ENCODE measurements around the gene ZNF469. TPM values are rescaled to one million over a fixed set of nuclear protein-coding genes. Genes with fewer than 3 reads are reported as not detected.
"Not testable (repeated sequence)": the region's sequence is repeated elsewhere in the genome, so short reads cannot be mapped to it uniquely, and the experiment has no call there.

The ZNF469 gene
- total RNA-seq, 2 experiments from 2014 or later: 1.4 to 1.5 TPM

DNA sequence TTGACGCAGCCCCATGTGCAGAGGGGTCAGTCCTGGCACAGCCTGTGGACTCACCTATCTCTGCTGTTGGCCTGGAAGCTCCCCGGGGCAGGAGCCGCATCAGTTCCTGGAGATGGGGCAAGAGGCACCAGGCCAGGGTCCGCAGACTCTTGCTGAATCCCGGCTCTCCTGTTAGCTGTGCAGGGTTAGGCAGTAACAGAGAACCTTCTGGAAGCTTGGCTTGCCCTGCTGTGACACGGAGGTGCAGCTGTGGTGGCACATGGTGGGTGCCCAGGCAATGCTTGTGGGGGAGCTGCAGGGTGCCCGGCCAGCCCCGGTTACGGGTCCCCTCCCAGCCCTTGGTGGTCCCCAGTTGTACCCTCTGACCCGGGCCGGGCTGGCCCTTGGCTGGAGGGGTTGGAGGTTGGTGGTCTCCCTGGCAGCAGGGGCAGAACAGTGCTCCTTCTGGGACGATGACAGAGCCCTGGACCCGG is 26.0 kb upstream of the ZNF469 start:
- ChIA-PET POLR2A (no interaction called here), CTCF (no interaction called here)

DNA sequence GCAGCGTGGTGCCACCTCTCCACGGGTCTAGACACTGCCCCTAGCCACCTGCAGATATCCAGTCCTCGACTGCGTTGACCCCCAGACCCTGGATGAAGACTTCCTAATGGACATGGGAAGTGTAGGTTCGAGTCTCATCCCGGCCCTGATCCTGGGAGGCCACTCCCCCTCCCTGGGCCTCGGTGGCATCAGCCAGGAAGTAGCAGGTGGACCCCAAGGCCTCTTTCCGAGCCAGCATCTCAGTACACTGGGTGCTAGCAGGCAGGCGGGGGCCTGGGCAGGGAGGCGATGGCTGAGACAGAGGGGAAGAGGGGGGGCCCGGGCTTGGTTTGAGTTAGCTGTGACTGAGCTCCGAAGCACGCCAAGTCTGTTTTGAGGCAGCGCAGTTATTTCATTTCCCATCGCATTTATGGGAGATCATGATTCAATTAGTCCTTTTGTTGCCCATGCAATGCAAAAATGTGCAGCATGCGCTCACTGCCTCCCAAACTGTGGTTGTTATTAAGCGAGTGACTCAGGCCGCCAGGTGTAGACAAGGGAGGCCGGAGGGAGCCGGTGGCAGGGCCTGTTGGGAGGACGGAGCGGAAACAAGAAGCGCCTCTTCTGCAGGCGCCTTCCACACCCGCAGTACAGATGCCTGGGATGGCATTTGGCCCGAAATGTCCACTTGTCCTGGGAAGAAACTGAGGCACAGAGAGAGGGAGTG is 25.3 kb upstream of the ZNF469 start:
- POLR2A ChIA-PET: no interaction called here
- CTCF ChIA-PET: no interaction called here

DNA sequence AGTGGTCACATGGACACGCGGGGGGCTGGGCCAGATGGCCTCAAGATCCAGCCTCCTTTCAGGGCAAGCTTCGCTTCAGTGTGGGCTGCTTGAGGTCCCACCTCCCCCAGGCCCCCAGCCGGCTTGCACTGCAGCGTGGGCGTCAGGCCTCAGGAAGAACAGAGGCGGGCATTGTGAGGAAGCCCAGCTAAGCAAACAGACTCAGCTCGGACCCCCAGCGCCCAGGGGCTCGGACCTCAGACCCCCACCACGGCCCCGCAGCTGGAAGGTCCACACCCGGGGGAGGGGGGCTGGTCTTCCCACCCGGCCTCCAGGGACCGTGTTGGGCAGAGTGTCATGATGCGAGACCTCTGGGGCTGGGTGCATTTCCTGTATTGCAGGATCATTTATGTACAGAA is 24.7 kb upstream of the ZNF469 start:
- ChIA-PET CTCF (no interaction called here), POLR2A (no interaction called here)

DNA sequence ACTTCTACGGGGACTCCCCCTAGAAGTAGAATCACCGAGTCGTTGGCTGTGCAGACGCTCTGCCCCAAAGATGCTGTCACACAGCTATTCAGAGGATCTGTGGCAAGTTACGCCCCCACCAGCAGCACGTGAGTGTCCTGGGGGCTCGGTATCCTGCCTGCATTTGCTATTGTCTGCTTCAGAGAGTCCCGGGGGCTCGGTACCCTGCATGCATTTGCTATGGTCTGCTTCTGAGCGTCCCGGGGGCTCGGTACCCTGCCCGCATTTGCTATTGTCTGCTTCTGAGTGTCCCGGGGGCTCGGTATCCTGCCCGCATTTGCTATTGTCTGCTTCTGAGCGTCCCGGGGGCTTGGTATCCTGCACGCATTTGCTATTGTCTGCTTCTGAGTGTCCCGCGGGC is 23.8 kb upstream of the ZNF469 start:
- ChIA-PET POLR2A (no interaction called here), CTCF (no interaction called here)

DNA sequence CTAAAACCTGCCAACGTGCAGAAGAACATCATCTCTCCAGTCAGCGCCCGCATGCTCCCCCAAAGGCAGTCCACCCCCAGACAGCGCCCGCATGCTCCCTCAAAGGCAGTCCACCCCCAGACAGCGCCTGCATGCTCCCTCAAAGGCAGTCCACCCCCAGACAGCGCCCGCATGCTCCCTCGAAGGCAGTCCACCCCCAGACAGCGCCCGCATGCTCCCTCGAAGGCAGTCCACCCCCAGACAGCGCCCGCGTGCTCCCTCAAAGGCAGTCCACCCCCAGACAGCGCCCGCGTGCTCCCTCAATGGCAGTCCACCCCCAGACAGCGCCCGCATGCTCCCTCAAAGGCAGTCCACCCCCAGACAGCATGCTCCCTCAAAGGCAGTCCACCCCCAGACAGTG is 22.4 kb upstream of the ZNF469 start:
- POLR2A ChIA-PET, CTCF ChIA-PET: not testable (repeated sequence)

DNA sequence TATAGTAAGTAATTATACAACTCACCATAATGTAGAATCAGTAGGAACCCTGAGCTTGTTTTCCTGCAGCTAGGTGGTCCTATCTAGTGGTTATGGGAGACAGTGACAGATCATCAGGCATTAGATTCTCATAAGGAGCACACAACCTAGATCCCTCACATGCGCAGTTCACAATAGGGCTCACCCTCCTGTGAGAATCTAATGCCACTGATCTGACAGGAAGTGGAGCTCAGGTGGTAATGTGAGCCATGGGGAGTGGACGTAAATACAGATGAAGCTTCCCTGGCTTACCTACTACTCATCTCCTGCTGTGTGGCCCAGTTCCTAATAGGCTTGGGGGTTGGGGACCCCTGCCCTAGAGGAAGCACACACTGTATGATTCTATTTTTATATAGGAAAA is 21.8 kb upstream of the ZNF469 start:
- ChIA-PET POLR2A (no interaction called here), CTCF (no interaction called here)

DNA sequence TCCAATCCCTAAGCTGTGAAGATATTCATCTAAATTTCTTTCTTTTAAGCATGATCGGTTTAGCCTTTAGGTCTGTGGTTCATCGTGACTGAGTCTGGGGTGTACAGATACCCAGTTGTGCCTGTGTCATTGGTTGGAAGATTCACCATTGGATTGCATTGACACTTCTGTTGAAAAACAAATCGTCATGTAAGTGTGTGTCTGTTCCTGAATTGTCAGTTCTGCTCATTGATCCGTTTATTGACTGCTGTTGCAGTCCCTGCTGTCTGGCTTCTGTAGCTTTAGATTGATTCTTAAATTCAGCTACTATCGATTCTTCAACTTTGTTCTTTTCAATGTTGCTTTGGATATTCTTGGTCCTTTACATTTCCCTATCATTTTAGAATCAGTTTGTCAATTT is 21.0 kb upstream of the ZNF469 start:
- POLR2A ChIA-PET: no interaction called here

DNA sequence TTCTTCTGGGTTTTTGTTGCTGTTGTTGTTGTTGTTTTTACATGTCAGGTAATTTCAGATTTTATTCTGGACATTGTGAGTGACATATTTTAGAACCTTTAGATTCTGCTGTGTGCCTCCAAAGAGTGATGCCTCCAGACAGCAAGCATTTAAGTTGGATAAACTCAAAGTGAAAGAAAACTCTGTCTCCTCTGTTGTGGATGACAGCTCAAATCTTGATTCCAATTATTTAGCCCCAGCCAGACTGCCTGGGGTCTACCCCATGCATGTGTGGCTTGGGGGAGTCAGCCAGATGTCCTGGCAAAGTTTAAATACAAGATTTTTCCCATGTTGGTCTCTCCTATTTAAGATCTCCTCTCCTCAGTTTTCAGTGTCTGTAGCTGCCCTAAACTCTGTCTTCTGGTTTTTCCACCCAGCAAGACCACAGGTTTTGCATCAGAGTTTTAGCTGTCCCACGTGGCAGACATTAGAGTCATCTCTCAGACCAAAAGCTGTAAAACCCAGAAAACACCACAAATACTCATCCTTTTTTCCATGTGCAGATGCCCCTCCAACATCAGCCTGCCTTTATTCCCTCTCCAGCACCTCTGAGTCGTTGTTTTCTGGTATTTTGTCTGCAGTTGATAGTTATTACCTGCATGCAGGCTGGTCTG is 19.4 kb upstream of the ZNF469 start:
- ChIA-PET CTCF (no interaction called here), POLR2A (no interaction called here)

More for the DNA sequence above, 21.0 kb upstream of the ZNF469 start:
- CTCF ChIA-PET: interaction anchor here (1.2 kb wide), 1 partner anchor 60 kb away, joined by 3 read pairs; no protein-coding TSS in a partner anchor

DNA sequence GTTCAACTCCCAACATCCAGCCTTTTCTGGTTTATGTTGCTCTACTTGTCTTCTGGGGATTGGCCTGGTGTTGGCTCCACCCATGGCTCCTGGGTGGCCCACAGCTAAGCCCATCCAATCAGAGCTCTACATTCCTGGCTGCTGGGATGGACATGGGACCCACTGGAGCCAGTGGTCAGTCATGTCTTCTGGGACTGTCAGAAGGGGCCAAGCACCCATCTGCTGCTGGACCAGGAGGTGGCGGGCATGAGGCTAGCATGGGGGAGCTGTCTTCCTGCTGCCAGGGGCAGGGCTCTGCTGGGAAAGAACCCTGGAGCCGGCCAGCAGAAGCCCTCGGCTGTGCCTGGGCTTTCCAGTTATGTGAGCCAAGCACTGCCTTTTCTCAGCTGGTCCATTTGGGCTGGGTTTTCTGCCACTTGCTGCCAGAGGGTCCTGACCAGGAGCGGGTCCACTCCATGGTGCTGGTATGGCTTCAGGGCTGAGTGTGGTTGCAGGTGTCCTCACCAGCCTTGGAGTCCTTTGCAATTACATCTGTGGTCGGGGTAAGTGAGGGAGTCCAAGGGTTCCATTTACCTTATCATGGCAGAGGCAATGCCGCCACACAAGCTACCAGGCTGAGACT is 17.4 kb upstream of the ZNF469 start:
- POLR2A ChIA-PET: no interaction called here
- CTCF ChIA-PET: interaction anchor here (0.6 kb wide), 1 partner anchor 78 kb away, joined by 3 read pairs; no protein-coding TSS in a partner anchor

DNA sequence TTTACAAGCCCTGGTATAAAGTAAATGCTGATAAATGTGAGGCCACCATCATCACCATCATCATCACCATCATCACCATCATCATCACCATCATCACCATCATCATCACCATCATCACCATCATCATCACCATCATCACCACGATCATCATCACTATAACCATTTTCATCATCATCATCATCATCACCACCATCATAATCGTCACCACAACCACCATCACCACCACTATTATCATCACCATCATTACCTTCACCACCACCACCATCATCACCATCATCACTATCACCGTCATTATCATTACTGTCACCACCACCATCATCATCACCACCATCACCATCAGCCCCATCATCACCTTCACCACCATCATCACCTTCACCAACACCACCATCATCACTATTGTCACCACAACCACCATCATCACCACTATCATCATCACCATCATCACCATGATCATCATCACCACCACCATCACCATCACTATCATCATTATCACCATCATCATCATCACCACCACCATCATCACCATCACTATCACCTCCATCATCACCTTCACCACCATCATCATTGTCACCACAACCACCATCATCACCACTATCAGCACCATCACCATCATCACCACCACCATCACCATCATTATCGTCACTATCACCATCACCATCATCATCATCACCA is 16.6 kb upstream of the ZNF469 start:
- ChIA-PET POLR2A (no interaction called here), CTCF (no interaction called here)

DNA sequence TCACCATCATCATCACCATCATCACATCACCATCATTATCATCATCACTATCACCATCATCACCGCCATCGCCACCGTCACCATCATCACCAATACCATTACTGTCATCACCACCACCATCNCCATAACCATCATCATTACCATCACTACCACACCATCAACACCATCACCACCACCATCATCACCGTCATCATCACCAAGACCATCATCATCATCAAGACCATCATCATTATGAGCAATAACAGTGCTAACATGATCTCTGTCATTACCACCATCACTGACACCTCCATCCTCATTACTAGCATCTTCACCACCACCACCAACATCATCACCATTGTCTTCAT is 16.1 kb upstream of the ZNF469 start:
- ChIA-PET CTCF (no interaction called here), POLR2A (no interaction called here)

DNA sequence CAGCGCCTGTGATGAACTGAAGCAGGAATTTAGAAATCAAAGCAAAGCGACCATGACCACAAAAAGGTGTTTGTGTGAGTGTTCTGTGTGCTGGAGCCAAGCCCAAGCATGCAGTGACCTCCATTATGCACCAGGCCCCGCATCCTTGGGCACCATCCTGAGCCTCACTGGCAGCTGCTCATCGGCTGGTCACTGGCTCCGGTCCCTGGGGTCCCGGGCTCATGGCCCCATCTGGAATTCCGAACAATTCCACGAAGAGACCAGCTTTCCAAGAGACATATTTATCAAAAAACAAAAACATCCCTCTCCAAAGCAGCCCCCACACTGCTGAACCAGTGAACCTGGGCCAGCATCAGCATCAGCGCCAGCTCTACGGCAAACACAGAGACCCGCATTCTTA is 15.2 kb upstream of the ZNF469 start:
- ChIA-PET CTCF (no interaction called here), POLR2A (no interaction called here)

DNA sequence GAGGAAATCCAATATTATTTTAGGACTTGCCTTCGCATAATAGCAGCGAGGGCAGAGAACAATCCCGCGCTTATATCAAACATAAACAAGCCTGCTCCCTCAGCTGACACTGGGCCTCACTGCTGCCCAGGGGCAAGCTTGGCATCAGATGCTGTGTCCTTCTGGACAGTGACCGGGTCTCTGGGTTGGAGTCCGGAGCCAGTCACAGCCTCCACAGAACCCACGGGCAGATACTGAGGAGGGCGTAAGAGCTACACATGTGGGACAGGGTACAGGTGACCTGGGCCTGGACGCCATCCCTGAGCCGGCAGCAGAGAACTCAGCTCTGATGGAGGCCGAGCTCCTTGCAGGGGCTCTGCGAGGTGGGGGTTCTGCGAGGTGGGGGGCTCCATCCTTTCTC is 14.7 kb upstream of the ZNF469 start:
- ChIA-PET CTCF (no interaction called here), POLR2A (no interaction called here)

DNA sequence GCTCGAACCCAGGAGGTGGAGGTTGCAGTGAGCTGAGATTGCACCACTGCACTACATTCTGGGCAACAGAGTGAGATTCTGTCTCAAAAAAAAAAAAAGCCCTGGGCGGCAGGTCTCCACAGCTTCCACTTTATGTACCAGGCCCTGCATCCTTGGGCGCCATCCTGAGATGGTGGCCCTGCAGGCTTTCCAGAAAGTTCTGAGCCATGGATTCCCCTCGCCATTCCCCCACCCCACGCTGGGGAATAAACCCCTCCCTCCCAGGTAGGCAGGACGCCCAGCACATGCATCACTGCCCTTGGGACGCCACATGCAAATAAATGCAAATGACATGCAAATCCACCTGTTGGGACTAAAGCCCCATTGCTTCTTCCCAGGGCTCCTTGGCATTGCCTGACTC is 13.8 kb upstream of the ZNF469 start:
- ChIA-PET POLR2A (no interaction called here), CTCF (no interaction called here)

DNA sequence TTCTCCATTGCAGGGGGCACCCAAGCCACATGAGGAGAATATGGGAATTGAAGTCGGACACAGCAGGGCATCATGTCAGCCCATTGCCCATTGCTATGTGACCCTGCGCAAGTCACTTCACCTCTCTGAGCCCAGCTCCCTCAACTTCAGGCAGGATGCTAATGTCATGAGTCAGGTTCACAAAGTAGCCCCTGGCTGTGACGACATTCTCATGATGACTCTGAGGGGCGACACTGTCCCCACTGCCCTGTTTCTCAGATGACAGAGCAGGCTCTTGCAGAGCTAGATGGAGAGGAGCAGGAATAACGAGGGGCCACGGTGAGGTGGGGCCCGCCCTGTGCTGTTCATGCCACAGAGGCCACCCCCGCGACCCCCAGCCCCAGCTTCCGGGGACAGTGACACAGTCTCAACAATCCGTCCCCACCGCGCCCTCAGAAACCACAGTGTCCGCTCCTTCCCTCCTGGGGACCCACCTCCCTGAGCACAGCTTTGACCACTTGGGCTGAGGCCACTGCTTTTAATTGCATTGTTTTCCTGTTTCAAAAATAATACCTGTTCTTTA is 13.2 kb upstream of the ZNF469 start:
- ChIA-PET POLR2A (no interaction called here), CTCF (no interaction called here)

DNA sequence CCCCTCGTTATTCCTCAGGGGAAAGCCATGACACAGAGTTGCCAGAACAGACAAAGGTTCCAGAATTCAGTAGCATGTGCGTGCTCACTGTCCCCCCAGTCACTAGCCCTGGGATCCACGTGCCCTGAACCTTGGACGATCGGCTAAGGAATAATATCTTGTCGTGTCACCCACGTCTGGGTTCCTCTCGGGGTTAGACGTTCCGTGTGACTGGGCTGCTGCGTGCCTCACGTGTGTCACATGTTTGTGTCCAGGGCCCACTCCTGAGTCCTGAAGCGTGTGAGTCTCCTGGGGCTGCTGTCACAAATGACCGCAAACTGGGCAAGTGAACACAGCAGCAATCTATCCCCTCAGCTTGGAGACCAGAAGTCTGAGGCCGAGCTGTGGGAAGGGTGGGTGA is 12.4 kb upstream of the ZNF469 start:
- CTCF ChIA-PET: no interaction called here
- POLR2A ChIA-PET: no interaction called here

DNA sequence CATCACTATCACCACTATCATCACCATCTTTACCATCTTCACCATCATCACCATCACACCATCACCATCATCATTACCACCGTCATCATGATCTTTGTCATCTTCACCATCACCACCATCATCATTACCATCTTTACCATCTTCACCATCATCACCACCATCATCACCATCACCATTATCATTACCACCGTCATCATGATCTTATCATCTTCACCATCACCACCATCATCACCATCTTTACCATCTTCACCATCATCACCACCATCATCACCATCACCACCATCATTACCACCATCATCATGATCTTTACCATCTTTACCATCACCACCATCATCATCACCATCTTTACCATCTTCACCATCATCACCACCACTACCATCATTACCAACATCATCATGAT is 10.2 kb upstream of the ZNF469 start:
- CTCF ChIA-PET: no interaction called here
- POLR2A ChIA-PET: no interaction called here

DNA sequence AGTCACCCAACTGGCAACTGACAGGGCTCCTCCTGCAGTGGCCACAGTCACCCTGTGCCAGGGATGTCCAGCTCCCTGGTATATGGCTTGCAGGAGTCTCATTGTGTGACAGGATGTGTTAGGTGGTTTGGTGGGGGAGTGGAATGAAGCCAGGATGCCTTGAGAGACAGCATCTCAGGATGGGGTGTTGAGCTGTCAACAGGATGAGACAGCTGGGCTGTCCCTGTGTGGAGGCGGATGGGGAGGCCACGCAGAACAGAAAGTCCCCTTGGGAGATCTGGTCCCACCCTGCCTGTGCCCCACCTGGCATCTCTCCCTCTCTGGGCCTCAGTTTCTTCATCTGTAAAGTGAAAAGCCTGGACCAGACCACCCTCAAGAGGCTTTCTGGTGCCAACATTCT is 9.5 kb upstream of the ZNF469 start:
- ChIA-PET CTCF (no interaction called here), POLR2A (no interaction called here)

DNA sequence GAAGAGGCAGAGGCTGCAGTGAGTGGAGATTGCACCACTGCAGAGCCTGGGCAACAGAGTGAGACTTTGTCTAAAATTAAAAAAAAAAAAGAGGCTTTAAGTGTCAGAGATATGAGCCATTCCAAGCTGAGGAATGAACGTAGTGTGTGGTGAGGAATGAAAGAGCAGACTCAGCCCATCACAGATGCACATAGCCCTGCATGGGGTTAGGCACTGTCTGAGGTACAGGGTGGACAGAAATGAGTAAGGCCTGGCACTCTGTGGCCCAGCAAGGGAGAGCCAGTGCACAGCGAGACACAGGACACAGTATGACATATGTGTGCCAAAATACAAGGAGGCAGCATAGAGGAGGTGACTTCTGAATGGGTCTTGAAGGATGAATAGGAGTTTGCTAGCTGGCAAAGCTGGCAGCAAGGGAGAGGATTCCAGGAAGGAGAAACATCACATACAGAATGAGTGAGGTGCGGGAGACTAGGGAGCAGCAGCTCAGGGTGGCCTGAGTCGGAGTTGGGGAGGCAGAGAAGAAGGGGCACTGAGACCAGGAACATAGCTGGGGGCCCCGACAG is 8.7 kb upstream of the ZNF469 start:
- CTCF ChIA-PET: no interaction called here

DNA sequence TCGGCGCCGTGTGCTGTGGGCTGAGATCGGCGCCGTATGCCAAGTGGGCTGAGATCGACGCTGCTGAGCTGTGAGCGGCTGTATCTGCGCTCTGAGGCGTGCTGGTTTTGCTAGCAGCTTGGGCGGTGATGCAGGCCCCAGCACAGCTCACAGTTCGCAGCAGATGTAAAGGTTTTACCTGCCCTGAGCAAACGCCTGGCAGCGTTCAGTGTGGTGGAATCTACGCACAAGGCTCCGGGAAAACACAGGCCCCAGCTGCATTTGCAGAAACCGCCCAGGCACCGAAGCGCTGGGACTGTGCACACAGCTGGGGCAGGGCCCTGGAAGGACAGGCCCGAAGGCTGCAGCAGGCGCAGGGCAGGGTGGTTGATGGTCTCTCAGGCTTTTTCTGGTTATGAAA is 8.0 kb upstream of the ZNF469 start:
- CTCF ChIA-PET: no interaction called here
- POLR2A ChIA-PET: no interaction called here

More for the DNA sequence above, 8.7 kb upstream of the ZNF469 start:
- POLR2A ChIA-PET: no interaction called here

Data from activated CD8-positive, alpha-beta memory T cell treated with anti-CD3 and anti-CD28 coated beads for 36 hours (primary cell).